ENCODE data around the gene AKIRIN2.

The AKIRIN2 gene

GRCh38 chr6:87701676-87702588 is at the start of gene AKIRIN2:
Gene AKIRIN2 (minus strand): TSS chr6:87702233. CDS start chr6:87701684, 549 bp downstream.
- DNase-seq: peak; percentile 74 to 98 (median 96)

GRCh38 chr6:87747646-87748045 is 45.6 kb upstream of the AKIRIN2 start:
- DNase-seq: no peak

GRCh38 chr6:87745966-87746721 is 44.1 kb upstream of the AKIRIN2 start:
- DNase-seq: no peak

DNA sequence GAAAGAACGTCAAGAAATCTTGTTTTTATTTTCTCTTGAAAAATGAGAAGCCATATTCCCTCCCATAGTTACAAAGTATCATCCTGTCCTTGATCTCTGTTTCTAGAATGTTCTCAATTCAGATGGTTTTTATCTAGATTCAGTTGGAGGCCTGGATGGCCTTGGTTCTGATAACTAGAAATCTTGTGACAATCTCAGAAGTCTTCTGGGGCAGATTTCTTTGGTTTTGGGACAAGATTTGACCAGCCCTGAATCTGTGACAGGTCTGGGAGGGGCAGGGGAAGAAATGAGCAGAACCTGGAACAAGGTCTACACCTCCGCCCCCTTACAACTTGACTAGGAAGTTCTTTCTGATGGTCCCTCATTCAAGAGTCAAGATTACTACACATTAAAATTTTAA is 41.4 kb upstream of the AKIRIN2 start:
- DNase-seq: no peak

- DNase-seq: no peak
Measured at GRCh38 chr6:87742106-87742505, 40.1 kb upstream of the AKIRIN2 start.

GRCh38 chr6:87741001-87741650 is 39.1 kb upstream of the AKIRIN2 start:
- DNase-seq: no peak

- DNase-seq: no peak
Measured at GRCh38 chr6:87738744-87739143, 36.7 kb upstream of the AKIRIN2 start.

DNA sequence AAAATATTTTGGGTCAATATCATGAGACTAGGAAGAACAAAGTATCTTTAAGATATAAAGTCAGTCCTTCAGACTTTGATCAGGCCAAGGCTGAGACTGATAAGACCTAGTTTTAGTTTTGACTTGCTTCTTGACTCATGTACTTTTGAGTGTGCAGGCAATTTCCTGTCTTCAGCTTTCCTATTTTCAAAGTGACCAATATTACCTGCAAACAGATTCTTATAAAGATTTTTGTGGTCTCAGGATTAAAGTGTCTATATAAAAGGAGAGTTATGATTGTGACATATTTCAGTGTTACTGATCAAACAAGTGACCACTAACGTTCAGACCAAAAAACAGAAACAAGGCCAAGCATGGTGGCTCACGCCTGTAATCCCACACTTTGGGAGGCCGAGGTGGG is 36.0 kb upstream of the AKIRIN2 start:
- no peak for DNase-seq

DNA sequence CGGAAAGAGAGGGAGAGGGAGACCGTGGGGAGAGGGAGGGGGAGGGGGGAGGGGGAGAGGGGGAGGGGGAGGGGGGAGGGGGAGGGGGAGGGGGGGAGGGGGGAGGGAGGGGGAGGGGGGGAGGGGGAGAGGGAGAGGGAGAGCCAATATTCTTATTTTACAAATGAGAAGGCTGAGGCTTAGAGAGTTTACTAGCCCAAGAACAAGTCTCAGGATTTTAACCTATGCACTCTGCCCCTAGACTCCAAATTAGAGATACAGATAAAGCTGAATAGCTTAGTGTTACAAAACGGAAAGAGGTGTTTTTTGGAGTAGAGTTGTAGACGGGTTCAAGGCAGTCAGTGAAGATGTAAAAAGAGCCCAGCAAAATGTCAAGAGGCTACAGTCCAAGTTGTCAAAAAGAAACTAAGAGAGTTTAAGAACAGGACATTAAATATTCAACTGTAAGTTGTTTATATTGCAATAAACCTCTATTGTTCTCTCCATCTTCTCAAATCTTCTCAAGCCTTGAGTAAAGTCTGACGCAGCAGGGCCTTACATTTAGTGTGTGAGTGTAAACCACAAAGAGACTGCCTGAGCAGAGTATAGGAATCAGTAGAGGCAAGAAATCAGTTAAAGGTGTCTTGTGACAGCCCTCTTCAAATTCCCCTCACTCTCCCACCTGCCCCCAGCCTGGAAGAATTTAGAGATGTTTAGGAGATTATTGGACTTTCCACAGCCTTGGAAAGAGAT is 34.9 kb upstream of the AKIRIN2 start:
- DNase-seq: no peak

DNA sequence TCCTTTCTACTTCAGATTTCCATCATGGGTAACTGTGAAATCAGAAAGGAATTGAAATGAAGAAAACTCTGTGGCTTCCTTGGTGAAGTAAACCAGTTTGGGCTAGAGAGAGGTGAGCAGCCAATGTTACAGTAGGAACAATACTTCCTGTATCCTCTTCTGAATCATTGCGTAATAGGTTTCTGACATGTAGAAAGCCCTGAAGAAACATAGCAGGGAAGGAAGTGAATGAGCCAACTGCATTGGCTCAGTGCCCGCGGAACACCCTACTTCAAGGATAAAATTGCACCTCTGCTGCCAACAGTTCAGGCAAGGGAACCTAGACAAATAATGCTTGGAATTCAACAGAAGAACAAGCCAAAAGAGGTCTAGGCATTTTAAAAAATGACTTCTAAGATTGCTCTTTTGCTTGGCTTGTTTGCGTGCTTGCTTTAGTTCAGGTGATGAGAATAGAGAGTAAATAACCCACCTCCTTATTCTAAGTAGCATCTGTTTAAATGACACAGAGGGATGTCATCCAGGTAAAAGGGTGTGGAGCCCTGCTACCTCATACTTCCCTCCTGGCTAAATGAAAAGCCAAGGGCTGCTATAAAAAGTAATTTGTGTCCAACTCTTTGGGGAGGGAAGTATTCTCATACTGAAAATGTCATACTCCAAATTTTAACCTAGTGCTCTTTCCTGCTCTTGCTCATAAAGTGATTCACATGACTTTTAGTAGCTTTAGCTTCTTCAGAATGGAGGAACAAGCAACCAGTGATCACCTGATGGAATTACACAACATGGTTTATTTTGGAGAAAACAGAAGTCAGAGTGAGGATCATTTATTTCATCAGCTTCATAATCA is 30.0 kb upstream of the AKIRIN2 start:
- DNase-seq: peak in 10 of 14 donors; percentile 17 to 56 (median 47)

DNA sequence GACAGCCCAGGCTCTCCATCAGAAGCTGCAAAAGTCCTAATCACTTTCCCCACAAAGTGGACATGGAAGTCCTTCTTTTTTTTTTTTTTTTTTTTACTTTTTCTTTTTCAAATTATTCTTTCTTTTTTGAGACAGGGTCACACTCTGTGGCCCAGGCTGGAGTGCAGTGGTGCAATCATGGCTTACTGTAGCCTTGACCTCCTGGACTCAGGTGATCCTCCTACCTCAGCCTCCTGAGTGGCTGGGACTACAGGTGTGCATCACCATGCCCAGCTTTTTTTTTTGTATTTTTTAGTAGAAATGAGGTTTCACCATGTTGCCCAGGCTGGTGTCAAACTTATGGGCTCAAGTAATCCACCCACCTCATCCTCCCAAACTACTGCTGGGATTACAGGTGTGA is 29.0 kb upstream of the AKIRIN2 start:
- DNase-seq: no peak

- DNase-seq: peak in 3 of 14 donors; percentile 8 to 30 (median 9)
Measured at GRCh38 chr6:87729965-87730719, 28.1 kb upstream of the AKIRIN2 start.

DNA sequence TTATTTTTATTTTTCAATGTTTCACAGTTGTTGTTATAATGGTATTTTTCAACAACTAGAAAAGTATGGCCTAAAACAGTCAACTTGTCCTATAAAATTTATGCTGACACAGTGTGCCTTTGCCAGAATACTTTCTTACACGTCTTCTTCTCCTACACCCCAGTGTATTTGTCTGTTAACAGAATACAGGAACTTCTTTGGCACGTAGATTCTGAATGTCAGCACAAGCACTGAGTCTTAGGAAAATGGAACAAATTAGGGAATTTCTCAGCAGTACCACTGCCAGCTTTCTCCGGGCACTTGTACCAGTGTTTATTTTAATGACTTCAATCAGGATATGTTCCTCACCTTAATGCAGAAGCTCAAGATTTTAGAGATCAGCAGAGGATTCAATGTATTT is 26.7 kb upstream of the AKIRIN2 start:
- DNase-seq: no peak

DNA sequence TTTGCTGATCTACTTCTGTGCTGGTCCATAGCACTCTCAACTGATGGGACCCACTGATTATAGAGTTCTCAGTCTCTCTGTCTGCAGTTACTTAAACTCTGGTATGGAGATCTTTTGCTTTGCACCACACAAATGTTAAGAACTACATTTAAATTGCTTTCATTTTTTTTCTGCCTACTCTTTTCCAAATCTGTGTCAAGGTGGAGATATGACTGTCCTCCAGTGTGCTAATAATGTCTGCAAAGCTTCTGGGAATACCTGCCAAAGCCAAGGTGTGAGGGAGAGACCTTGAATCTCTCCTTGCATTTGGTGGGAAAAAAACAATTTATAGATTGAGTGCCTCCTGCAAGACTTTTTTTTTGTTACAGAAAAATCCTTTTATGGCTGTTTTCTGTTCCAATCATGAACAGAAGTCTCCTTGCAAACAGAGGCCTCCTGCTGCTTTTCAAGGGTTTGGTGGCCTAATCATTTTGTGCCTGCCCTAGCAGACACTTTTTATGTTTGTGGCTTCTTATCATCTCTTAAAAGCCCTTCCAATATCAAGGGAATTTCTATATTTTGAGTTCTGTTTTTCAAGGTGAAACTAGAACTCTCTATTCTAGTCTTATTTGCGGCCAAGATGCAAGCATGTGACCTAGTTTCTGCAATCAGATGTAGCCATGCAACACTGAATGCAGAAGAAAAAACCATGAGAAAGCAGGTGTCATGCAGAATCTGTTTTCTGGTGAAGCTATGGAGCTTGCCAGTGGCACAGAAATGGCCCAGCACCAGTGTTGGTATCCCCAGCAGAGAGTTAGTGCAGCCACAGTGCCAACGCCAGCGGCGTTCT is 23.2 kb upstream of the AKIRIN2 start:
- DNase-seq: no peak

DNA sequence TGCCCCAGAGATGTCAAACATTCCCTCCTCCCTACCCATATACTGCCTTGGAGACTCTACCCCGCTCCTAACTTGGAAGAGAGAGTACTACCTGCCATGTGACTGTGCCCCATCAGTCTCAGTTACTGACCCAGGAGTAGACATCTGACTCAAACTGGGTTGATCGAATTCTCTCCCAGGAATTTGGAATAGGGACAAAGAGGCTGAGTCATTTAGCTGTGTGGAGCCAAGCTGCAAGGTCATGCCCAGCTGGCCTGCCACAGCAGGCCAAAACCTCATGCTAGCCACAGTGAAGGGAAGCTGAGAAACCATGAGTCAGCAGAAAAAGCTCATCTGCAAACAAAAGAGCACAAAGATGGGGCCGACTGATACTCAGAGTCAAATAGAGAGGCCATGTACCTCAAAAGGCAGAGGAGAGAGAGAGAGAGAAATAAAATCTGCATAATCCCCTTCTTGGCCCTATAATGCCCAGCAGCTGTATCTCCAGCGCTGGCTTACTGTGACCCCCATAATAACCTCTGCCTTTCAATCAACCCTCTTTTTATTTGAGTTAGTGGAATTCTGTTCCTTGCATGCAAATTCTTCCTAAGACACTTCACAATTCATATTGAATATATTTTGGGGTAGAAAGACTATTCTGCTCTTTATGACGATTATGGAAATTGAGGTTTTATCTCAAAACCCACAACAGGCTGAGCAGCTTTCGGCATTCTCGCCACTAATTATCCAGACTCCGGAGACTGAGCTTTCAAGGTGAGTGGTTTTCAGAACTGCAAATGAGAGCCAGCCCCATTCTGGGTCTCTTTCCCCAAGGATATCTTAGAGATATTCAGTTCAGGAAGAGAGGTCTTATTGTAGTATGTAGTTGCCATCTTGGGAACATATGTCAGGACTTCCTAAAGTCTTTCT is 21.4 kb upstream of the AKIRIN2 start:
- DNase-seq: peak in 12 of 14 donors; percentile 18 to 84 (median 70)

- no peak for DNase-seq
Measured at GRCh38 chr6:87722540-87723169, 20.6 kb upstream of the AKIRIN2 start.

- DNase-seq: no peak
Measured at GRCh38 chr6:87721311-87721710, 19.3 kb upstream of the AKIRIN2 start.
